GM21825 (cell line): ENCODE results near the gene ENTPD2.

ENCODE experiments used
- ATAC-seq: cut with Tn5 transposase; IDR thresholded peaks from one replicate; pipeline ENCODE4 v1.9.1; 2021; ENCODE audit warnings: mild to moderate bottlenecking, moderate library complexity; ENCODE audit not compliant: unreplicated experiment

ENTPD2 gene

DNA sequence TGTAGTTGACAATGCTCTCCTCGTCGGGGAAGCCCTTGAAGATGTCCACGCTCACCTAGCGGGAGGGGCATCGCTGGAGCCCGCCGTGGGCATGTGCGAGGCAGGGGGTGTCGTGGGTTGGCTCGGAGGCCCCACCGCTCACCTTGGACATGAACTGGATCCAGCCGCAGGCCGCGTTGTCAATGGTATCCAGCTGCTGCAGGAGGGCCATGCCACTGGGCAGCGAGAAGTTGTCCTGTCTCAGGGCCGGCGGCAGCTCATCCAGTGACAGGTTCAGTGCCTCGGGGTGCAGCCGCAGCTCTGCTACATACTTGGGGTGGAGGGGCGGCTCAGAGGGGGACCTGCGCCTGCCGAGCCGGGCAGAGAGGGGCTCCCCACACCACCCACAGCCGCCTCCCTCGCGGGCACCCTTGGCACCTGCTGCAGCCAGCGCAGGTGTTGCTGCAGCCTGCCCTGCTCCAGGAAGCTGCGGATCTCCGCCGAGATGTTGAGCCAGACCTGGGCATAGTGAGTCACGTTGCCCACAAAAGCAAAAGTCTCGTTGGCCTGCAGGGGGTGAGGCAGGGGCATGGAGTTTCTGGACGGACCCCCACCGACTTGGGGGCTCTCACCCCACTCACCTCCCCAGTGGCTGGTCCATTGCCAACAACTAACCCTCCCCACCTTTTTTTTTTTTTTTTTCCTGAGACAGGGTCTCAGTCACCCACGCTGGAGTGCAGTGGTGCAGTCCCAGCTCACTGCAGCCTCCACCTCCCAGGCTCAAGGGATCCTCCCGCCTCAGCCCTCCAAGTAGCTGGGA lies 34.9 kb downstream of the ENTPD2 start:
- no peak for ATAC-seq

DNA sequence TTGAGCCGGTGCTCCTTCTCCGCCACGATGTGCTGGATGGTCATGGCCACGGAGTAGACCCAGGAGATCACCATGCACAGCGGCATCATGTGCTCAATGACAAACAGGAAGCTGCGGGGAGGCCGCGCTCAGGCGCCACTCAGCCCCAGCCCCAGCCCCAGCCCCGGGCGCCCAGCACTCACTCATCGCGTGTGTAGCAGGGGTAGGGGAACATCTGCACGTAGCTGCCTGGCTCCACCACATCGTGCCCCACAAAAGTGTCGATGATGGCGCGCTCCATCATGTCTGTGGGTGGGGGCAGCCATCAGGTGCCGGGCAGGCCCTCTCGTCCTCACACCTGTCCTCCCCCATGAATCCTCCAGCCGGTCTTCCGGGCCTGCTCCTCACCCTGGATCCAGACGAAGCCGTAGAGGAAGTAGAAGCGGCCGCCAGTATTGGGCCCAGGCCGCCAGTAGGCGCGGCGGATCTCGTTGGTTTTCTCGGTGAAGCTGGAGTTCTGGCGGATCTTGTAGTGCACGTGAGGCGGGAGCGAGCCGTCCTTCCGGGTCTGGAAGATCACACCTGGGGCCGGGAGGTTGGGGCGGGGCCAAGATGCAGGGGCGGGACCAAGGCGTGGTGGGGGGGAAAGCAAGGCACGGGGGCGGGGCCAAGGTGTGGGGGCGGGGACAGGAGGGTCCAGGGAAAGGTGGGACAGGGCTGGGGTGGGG lies 35.9 kb downstream of the ENTPD2 start:
- ATAC-seq, result no peak

DNA sequence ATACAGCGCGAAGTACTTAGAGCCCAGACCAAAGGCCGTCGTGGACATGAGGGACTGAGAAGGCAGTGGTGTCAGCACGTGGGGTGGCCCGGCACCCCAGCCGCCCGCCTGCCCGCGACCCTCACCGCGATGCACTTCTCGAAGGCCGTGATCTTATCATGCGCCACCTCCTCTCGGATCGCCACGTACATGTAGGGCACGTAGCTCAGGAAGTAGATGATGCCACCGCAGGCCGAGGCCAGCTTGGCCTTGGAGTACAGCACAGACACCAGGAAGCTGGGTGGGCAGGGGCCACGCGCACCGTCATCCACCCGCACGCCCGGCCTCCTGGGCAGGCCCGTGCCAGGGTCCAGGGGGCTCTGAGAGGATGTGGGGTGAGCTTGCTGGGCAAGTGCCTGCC lies 36.8 kb downstream of the ENTPD2 start:
- no peak for ATAC-seq

DNA sequence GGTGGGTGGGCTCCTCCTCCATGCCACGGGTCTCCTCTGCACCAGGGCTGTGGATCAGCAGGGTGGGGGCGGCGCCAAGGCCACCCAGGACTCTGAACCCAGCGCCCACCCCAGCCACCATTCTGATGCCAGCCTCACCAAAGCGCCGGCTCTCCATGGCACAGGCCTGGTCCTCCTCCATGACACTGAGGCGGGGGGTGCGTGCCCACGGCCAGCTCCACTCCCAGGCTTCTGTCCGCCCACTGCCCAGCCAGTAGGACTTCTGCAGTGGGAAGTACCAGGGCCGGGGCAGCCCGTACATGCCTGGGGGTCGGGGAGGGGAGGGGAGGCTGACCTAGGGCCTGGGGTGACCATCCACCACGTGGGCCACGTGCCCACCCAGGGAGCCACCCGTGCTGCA lies 37.4 kb downstream of the ENTPD2 start:
- no peak for ATAC-seq

DNA sequence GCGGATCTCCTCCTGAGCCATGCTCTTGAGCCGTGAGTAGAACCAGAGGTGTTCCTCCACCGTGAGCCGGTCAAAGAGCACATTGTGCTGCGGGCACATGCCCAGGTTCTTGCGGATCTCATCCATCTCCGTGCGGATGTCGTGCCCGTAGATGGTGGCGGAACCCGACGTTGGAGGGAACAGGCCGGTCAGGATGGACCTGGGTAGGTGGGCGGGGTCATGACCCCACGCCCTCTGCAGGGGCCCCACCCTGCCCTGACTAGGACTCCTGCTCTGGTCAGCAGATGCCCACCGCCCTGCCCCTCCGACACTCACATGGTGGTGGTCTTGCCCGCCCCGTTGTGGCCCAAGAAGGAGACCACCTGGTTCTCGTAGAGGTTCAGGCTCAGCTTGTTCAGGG lies 37.9 kb downstream of the ENTPD2 start:
- ATAC-seq, result no peak

DNA sequence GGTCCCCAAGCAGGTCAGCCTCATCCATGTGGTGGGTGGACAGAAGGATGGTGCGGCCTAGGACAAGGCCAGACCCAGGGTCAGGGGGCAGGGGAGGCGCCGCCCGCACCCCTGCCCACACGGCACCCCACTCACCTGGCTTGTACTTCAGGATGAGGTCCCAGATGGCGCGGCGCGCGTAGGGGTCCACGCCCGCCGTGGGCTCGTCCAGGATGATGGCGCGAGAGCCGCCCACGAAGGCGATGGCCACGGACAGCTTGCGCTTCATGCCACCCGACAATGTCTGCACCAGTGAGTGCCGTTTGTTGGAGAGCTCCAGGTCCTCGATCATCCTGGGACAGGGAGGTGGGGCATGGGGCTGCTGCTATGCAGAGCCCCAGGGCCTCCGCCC lies 38.3 kb downstream of the ENTPD2 start:
- no peak for ATAC-seq

DNA sequence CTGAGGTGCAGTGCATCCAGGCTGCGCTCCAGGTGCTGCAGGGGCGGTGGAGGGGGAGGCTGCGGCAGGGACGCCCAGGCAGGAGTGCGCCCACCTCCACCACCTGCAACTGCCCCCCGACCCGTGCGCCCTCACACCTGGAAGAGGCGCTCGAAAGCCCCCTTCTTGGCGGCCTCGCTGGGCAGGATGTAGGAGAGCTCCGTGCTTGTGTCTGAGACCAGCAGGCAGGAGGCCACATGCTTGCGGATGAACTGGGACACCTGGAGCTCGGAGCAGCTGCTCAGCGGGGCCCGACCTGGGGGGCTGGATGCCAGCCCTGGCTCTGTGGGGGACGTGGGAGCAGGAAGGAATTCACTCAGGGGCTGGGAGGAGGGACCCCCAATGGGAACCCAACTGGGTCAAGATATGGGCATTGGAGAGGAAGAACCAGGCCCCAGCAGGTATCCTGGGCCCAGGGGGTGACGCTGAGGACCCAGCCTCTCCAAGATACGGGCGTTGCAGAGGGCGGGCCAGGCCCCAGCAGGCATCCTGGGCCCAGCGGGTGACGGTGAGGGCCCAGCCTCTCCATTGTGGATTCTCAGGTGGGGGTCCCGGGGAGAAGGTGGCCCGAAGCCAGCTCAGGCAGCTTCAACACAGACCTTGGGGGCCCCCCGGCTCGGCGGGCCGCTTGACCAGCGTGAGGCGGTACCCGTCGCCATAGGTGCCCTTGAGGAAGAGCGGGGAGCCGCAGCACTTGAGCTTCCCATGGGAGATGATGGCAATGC lies 38.9 kb downstream of the ENTPD2 start:
- no peak for ATAC-seq

DNA sequence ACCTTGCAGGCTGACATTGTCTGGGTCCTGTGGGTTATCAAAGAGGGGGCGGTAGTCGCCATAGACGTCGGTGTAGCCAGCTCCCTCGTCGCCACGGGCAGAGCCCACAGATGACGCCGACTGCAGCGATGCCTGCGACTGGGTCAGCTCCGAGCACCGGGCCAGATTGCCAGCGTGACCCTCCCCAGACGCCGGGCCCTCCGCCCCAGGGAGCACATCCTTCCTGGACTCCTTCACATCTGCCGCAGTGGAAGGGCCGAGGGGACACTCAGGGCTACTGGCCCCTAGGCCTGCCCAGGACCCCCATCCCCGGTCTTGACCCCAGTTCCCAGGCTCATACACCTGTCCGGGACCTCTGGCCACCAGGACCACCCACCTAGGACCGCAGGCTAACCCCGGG lies 39.7 kb downstream of the ENTPD2 start:
- ATAC-seq, result no peak

DNA sequence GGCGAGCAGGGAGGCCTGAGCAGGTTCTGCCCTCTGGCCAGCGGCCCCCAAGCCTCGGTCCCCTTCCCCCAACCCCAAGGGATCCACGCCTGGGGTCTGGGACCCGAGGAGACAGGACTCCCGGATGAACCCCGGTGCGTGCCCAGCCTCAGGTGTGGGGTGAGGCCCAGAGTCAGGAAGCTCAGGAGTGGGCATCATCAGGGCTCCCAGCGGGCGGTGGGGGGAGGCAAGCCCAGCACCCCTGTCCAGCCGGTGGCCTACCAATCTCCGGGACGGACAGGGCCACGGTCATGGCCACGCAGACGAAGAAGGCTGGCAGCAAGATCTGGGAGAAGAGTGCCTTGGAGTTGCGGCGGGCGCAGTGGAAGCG lies 40.3 kb downstream of the ENTPD2 start:
- ATAC-seq, result no peak

DNA sequence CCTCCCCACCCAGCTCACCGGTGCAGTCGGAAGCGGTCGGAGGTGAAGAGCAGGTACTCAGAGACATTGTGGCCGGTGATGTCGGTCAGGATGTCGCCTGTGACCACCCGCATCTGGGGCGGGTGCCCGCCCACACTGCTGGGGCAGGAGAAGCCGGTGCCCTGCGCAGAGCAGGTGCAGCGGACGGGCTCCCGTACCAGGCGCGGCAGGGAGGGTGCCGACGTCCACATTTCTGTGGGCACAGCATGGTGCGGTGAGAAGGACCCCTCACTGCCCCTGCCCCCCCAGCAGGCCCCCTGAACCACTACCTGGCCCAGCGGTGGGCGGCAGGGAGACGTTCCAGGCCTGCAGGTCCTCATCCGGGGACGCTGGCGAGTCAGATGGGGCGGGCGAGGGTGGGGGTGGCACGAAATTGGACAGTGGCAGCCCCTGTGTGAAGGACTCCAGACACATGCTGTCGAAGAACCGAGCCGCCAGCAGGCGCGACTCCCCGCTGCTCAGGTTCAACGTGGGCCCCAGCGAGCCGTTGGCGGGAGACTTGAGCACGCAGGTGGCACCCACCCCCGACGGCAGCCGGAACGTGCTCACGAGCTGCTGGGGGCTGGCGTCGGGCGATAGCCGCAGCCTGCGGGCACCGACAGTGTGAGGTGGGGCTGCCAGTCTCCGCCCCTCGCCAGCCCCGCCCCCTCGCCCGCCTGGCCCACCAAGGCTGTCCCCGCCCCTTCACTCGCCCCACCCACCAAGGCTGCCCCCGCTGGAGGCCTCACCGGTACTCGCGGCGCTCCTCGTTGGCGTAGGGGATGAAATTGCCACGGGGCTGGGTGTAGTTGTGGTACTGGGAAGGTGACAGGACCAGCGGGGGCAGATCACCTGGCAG lies 40.9 kb downstream of the ENTPD2 start:
- no peak for ATAC-seq

DNA sequence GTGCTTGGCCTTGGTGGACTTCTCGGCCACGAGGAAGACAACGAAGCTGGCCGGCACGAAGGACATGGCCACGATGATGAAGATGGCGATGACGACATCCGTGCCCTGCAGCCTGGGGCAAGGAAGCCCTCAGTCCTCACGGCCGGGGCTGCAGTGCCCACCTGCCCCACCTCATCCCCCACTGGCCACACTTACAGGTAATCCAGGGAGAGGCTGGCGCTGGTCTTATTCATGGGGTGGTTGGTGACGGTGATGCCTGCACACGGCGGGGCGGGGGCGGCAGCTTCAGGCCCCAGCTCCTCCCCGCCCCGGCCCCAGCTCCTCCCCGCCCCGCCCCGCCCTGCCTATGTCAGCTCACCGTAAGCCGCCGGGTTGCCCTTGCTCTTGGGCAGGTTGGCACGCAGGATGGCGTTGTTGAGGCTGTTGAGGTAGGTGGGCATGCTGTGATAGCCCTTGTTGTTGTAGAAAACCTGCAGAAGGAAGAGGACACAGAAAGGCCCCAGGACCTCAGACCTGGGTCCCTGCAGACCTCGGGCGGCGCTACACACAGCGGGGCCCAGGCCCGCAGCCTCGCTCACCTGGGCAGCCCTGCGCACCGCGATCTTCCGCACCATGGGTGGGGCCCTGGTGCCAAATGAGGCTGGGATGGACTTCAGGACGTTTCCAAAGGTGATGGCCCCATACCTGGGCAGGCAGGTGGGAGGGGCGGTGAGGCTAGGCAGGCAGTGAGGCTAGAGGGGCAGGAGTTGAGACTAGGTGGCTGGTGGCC lies 41.8 kb downstream of the ENTPD2 start:
- no peak for ATAC-seq

DNA sequence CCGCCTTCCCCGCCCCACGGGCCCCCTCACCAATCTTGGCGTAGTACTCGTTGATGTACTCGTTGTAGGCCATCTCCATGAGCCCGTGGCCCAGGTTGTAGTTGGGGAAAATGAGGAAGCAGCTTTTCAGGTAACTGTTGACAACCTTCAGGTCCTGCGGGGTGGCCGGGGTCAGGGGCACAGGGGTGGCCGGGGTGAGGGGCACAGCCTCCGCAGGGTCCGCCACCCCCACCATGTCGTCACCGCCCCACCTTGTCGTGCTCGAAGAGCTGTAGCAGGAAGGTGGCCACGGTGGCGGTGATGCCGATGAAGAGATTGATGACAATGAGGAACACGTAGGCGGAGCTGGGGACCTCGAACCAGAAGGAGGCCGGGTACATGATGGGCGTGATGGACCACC lies 42.7 kb downstream of the ENTPD2 start:
- ATAC-seq, result no peak

DNA sequence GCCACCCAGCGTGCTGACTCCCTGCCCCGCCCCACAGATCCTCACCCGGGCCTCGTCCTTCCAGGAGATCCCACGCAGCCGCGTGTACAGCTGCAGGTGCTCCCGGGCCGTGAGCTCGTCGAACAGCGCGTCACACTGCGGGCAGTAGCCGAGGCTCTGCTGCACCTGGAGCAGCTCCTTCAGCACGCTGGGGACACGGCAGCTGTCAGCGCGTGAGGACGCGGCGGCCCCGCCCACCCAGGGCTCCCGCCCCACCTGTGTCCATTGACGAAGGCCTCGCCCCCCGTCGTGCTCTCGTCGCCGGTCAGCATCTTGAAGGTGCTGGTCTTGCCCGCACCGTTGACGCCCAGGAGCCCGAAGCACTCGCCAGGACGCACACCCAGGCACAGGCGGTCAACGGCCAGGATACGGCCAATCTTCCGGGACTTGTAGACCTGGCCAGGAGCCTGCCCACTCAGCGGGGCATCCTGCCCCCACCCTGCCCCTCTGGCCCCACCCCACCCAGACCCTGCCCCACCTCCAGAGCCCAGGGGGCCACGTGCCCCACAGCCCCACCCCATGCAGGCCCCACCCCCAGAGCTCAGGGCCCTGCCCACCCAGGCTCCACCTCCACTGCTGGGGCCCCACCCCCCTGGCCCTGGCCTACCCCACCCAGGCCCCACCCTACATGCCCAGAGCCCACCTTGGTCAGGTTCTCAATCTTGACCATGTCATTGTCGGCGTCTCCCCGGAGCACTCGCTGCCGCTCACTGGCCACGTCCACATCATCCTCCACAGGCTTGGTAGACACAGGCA lies 43.7 kb downstream of the ENTPD2 start:
- no peak for ATAC-seq

DNA sequence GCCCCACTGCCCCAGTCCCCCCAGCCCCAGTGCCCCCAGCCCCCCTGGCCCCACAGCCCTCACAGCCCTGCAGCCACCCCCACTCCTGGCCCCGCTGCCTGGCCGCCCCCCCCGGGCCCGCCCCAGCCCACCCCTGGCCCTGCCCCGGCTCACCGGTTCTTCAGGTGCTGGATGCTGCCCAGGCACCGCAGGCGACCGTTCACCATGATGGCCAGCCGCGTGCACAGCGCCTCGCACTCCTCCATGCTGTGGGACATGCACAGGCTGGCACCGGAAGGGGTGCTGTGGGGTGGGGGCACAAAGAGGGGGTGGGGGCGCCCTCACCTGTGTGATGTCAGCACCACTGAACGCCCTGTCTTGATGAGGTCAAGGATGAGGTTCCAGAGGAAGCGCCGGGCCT lies 44.6 kb downstream of the ENTPD2 start:
- ATAC-seq, result no peak

DNA sequence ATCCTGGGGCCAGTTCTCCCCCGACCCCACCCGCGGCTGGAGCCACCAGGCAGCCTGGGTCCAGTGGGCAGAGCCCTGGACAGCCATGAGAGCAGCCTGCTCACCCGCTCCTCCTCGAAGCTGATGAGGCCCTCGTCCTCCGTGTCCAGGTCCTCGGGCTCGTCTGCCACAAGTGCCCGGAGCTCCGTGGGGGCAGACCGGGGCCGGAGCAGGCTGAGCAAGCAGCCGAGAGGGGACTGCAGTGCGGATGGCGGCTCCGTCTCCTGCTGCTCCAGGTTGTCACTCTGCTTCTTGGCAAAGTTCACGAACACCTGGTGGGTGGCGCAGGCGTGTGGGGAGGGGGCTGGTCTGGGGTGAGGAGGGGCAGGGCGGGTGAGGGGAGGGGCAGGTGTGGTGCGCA lies 45.5 kb downstream of the ENTPD2 start:
- no peak for ATAC-seq

DNA sequence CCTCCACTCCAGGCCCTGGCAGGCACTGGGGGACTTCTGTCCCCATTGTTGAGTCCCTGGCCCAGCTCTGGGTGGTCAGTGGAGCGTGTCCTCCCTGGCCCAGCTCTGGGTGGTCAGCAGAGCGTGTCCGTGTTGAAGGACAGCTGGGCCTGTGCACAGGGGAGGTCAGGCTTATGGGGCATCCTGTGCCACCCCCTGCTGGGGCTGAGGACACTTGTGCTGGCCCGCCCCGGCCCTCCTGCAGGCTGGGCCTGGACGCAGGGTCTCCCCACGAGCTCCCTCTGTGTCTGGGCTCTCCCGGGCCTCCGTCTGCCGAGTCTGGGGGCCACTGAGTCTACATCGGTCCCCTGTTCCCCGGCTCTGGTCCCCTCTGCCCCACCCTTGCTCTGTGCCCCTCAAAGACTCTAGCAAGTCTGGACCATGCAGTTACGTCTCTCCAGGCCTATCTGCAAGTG lies 46.0 kb downstream of the ENTPD2 start:
- ATAC-seq, result no peak

DNA sequence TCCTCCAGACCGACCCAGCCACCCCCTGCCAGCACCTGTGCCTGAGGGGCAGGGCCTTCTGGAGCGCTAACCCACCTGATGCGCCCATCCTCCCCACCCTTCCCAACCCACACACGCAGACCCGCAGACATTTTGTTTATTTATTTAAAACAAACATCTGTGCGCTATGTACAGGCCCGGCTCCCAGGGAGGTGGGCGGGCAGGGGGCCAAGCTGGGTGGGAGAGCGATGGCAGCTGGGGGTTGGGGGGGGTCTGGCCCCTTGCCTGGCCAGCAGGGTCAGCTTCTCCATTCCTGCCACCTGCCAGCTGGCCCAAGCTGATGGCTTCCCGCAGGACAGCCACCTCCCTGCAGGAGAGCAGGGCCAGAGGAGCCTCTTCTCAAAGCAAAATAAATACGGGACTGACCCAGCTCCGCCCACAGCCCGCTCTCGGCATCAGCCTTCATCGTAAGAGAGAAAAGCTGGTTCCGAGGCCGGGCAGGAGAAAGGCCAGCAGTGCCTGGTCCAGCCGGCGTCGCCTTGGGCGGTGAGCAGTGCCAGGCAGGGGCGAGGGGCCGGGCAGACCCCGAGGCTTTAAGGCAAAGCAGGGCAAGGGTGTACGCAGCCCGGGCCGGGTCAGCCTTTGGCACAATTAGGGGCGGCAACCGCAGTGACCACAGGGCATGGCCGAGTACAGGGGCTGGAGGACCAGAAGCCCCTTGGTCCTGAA lies 46.6 kb downstream of the ENTPD2 start:
- no peak for ATAC-seq

DNA sequence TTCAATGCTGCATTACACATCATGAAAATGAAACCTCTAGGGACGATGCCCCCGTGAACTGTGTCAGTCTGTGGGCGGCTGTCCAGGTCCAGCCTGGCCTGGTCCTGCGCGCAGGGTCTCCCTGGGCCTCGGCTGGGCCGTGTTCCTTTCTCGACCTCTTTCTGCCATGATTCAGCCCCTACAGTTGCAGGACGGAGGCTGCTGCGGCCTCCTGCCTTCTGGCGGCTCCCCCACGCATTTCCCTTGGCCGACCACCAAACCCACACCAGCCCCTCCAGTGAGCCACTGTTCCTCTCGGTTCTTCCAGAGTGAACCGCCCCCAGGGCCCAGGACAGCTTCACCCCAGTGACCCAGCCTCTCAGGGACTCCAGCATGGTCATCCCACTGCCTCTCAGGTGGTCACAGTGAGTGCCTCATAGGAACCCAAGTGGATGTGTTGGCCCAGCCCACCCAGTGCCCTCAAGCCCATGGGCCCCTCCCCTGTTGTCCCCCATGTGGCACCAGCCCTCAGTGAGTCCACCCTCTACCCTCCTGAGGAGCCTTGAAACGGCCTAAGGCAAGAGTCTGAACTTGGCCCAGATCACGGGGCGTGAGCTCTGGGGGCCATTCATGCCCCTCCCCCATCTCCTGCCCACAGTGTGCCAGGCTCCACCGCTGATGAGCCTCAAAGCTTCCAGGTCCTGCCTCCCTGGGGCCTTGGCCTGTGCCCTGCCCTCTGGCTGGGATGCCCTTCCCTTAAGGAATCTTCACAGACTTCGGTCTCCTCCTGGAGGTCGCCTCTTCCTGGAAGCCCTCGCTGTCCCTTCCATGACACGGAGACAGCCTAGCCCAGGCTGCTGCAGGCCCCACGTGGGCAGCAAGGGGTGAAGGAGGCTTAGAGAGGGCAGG lies 47.5 kb downstream of the ENTPD2 start:
- ATAC-seq, result no peak
